HG03565 (cell line): ENCODE results near the gene ZMYND8.

Experiments used
- ATAC-seq: cut with Tn5 transposase; IDR thresholded peaks from one replicate; pipeline ENCODE4 v1.9.1; 2021; ENCODE audit warnings: mild to moderate bottlenecking, moderate library complexity; ENCODE audit not compliant: unreplicated experiment

ZMYND8 gene

DNA sequence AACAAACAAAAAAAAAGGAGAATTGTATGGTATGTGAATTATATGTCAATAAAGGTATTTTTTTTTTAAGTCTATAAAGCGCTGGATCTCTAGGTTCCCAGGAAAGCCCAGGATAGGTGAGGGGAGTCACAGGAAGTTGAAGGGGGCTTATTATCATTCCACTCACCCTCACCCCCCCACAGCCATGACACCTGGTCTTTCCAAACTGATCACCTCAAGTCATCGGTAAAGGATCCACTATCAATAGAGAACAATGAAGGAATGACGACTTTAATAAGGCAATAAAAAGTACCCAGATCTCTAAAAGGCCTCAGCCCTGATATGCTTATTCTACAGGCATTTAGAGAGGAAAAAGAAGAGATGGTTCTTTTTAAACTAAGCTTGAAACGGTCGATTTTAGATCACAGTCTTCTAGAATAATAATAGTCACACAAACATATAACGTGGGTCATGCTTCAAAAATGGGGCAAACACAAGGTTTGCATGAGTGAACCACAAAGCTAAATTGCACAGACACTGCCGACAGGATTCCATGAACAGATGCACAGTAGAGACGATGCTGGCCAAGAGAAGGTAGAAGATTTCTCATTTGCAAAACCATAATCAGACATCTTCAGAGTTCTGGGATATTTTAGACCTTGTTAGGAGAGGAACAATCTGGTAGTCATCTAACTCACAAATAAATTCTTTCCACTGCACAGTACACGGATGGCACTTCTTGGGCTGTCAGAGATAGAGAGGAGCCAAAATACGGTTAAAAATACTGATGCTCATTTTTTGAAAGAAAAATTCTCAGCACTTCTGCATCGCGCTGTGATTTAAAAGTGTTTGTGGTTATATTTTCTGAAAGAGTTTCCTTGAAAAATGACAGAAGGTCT is 21.0 kb downstream of the ZMYND8 start:
- ATAC-seq = no peak

- ATAC-seq = no peak
Measured at GRCh38 chr20:47334022-47334551, 22.4 kb downstream of the ZMYND8 start.

DNA sequence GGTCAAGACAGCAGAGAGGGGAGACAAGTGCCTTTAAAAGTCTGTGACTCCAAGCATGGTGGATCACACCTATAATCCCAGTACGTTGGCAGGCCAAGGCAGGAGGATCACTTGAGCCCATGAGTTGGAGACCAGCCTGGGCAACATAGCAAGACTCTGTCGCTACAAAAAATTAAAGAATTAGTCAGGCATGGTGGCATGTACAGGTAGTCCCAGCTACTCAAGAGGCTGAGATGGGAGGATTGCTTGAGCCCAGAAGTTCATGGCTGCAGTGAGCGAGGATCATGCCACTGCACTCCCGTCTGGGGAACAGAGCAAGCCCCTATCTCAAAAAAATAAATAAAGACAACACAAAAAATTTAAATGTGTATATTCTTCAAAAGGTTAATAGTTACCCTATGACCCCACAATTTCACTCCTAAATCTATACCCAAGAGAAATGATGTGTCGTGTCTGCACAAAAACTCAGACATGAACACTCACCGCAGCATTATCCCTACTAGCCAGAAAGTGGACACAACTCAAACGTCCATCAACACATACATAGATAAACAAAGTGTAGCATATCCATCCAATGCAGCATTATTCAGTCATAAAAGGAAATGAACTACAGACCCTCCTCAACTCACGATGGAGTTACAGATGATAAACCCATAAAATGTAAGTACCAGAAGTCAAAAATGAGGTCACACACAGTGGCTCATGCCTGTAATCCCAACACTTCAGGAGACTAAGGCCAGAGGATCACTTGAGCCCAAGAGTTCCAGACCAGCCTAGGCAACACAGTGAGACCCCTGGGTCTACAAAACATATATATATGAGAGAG is 23.9 kb downstream of the ZMYND8 start:
- ATAC-seq = no peak

GRCh38 chr20:47330933-47331708 is 25.4 kb downstream of the ZMYND8 start:
- no peak for ATAC-seq

DNA sequence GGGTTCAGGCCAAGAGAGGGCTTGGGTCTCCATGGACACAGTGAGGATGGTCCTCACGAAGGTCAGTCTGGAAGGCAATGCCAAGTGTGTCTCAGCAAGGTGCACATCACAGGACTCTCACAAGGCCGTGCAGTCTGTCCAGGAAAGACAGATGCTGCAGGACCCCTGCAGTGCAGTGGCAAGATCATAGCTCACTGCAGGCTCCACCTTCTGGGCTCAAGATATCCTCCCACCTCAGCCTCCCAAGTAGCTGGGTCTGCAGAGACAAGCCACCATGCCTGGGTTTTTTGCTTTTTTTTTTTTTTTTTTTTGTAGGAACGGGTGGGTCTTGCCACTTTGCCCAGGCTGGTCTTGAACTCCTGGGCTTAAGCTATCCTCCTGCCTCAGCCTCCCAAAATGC is 26.4 kb downstream of the ZMYND8 start:
- ATAC-seq = no peak

GRCh38 chr20:47328129-47328528 is 28.4 kb downstream of the ZMYND8 start:
- no peak for ATAC-seq

DNA sequence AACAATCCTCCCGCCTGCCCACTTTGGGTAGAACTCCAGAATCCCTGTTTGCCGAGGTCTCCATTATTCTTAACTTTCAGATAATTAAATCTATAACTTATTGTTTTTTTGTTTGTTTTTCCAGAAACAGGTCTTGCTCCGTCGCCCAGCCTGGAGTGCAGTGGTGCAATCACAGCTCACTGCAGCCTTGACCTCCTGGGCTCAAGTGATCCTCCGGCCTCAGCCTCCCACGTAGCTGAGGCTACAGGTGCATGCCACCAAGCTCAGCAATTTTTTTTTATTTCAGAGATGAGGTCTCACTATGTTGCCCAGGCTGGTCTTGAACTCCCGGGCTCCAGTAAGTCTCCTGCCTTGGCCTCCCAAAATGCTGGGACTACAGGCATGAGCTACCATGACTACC is 28.8 kb downstream of the ZMYND8 start:
- ATAC-seq = no peak

- no peak for ATAC-seq
Measured at GRCh38 chr20:47326658-47327268, 29.7 kb downstream of the ZMYND8 start.

DNA sequence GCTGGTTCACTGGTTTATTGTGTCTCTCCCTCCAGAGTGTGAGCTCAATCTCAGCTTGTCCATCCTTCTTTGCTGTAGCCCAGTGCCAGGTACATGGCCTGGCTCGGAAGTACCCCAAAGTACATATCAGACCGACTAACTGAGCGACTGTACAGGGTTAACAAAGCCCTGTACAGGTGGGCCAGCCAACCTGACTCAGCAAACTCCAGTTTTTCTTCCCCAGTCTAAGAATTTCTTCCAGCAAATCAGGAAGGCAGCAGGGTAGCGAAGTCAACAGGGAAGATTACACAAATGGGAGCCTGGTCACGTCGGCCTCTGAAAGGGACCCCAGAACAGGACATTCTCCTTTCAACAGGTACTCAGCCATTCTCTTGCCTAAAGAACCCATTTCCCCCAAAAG is 31.3 kb downstream of the ZMYND8 start:
- ATAC-seq = no peak

- no peak for ATAC-seq
Measured at GRCh38 chr20:47320990-47321805, 35.3 kb downstream of the ZMYND8 start.

GRCh38 chr20:47319517-47320252 is 36.8 kb downstream of the ZMYND8 start:
- no peak for ATAC-seq

DNA sequence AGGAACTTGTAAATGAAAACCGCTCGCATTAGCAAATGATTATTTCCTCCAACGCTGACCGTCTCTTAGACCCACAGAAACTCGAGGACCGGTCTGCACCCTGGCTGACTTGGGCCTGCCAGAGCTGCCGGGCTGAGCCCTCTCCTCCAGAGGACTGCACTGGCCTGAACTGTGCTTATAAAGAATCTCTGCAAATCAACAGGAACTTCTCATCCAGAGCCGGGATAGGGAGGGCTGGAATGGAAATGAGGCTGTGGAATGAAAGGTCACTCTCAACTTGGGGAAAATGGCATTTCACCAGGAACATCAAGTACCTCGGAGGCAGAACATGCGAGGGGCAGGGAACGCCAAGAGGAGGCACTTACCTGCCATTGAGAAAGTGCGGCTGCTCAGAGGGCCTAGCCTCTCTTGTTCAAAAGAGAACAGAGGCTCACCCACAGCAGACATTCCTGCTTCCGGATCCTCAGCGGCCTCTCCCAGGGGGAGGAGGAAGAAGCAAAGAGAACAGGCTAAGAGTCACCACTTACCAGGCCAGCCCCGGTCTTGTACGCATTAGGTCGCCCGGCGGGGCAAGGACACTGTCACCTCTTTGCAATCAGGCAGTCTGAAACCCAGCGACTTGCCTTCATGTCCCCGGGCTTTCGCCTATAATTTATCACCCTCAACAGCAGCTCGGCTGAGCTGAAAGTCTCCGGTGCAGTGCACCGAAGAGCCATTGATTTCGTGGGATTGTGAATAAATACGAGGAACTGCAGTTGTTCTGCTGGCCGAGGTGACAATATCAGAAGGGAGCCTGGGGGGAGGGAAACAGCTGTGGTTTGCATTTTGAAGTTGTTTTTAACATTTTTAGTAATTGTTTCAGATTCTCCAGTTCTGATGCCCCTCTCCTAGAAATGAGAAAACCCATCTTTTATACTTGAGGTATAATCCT is 37.6 kb downstream of the ZMYND8 start:
- no peak for ATAC-seq

DNA sequence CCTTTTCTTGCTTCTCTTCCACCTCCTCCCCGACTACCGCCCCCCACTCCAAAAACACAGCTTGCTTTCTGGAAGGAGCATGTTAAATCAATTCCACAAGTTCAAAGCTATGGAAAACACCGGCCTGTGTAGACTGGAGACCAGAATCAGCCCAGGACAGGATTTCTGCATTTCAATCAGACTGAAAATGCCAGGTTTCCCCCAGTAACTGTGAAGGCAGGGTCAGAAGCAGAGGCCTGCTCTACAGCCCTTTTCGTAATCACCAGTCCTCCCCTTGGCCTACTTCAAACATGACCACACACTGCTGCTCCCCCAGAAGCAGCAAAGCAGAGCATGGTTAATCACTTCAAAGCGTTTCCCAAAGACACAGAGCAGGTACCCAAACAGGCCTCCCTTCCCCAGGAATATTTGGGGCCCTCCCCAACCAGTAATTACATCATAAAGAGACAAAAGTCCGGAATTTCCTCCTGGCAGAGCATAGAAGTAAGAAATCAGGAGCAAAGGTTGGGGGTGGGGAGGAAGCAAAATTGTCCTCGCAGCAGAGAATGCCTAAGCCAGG is 38.4 kb downstream of the ZMYND8 start:
- ATAC-seq = no peak

DNA sequence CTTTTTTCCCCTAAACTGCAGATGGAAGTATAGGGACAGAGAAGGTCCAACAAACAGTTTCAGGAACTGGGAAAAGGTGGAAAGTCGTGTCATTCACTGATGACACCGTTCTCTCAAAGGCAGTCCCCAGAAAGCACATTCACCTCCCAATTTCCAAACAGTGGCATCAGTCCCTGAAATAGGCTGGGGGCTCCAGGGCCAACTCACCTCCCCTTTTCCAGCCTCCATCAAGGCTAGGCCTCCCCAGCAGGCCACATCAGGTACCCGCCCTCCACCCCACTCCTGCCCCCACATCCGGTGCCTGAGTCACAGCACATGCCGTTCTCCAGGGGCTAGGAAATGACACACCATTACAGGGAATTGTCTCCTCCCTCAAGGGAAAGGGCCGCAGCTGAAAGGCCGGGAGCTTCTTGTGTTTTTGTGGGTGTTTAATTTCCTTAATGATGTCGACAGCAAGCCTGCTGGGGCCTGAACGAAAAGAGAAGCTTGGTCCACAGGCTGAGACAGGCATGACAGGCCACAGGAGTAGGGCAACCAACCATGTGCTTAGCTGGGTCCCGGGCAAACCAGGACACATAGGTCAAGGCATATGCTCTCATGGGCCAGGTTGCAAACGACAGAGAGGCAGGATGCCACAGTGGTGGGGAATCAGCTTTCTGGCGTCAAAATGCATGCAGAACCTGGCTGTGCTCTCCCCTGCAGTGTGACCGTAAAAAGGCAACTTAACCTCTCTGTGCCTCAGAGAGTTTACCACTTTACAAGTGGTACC is 39.2 kb downstream of the ZMYND8 start:
- no peak for ATAC-seq

GRCh38 chr20:47316776-47317126 is 39.7 kb downstream of the ZMYND8 start:
- no peak for ATAC-seq

GRCh38 chr20:47315339-47316056 is 41.0 kb downstream of the ZMYND8 start:
- ATAC-seq = no peak
